DMS79 (cell line): ENCODE data around the gene CASK.
A peak's percentile ranks its signal among the peaks of the same experiment; 100 is the strongest.

Experiments used
- DNase-seq: peaks from one replicate; lab custom pipeline; 2025; lab: John Stamatoyannopoulos, UW

Gene CASK

DNA sequence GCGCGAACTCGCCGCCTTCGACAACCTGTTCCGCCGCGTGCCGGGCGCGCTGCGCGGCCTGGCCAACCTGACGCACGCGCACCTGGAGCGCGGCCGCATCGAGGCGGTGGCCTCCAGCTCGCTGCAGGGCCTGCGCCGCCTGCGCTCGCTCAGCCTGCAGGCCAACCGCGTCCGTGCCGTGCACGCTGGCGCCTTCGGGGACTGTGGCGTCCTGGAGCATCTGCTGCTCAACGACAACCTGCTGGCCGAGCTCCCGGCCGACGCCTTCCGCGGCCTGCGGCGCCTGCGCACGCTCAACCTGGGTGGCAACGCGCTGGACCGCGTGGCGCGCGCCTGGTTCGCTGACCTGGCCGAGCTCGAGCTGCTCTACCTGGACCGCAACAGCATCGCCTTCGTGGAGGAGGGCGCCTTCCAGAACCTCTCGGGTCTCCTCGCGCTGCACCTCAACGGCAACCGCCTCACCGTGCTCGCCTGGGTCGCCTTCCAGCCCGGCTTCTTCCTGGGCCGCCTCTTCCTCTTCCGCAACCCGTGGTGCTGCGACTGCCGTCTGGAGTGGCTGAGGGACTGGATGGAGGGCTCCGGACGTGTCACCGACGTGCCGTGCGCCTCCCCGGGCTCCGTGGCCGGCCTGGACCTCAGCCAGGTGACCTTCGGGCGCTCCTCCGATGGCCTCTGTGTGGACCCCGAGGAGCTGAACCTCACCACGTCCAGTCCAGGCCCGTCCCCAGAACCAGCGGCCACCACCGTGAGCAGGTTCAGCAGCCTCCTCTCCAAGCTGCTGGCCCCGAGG is 449.2 kb downstream of the CASK start:
- no peak for DNase-seq

DNA sequence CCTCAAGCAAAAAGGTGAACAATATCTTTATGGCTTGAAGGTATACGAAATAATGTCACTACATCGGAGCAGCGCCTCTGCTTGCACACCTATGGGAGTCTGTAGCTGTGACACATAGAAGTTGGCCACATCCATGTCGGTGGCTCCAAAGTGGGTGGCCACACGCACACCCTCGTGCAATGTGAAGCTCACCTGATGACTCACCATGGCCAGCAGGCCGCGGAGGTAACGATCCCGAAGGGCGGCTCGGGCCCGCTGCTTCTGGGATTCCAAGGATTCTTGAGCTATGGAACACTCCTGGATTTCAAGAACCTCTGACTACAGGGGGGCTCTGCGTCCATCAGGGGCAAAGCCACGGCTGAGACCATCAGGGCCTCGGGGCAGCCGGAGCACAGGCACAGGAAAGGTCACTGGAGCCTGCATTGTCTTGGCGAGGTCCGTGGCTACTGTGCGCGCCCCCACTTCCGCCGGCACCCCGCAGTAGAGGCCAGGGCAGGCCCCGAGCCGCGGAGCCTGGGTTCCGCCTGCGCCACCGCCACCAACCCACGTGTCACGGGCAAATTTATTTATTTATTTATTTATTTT is 451.0 kb downstream of the CASK start:
- no peak for DNase-seq

DNA sequence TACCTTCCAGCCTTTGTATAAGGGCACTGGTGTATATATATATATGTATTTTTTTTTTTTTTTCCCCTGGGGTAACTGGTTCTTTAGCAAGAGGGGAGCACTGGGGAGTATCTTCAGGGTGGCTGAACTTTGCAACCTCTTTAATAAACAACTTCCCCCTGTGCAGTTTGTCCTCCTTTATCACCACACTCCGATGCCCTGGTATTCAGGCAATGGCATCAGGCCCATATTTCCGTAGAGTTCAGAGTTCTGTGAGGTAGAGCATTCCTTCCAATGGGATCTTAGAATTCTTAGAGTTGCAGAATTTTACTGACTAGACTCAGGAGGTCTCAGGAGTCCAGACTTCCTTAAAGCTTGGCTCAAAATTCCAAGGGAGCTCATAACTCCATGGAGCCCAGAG is 451.6 kb downstream of the CASK start:
- no peak for DNase-seq

DNA sequence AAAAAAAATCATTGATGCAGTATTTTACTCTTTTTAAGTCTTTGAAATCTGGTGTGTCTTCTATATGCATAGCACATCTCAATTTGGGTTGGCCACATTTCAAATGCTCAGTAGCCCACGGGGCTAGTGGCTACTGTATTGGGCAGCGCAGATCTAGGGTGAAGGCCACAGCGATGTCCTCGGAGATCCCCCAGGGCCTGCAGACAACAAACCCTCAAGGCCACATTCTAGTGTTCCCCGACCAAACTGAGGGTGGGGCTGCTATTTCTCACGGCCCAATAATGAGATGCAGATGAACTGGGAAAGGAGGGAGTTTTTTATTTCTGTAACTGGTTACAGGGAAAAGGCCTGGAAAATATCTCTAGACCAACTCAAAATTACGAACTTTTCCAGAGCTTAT is 452.6 kb downstream of the CASK start:
- DNase-seq: no peak

DNA sequence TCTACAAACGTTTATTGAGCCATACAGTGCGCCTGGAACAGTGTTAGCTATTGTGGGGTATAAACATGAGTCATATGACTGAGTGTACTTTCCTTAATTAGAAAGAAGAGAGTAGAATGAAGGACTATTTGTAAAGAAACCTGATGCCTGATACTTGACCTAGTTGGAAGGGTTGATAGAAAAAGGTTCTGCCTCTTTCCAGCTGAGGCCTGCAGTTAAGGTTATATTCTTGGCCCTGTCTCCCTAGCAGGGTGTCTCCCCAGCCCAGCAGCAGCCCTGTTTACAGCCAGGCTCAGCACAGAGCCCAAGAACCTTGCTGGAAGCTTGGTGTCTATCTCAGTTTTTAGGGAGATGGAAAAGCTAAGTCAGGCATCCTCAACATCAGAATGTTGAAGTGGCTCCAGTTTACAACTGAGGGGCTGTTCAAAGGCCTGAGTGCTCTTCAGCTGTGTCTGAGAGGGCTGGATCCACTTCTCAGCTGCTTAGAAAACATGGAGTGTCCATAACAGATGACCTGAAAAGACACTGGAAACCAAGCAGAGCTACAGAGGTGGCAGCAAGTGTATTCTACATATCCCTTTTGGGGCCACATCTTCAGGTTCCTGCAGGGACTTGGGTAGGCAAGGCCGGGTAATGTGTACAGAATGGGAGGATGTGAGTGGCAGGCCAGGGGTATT is 454.6 kb downstream of the CASK start:
- DNase-seq: peak; percentile 66
